Keratinocyte (primary cell): ENCODE results near the gene PCDH7. TPM values are rescaled to one million over a fixed set of nuclear protein-coding genes. Genes with fewer than 3 reads are reported as not detected.

Source experiments
- DNase-seq: peaks from one replicate; pipeline ENCODE4 v3.0.0-alpha.2; 2011; ENCODE audit warnings: low read depth, missing footprints, low spot score
- FAIRE-seq: peaks from 2 replicates; lab custom pipeline; 2011; peaks lifted over from hg19 to GRCh38; lab: Jason Lieb, UNC
- H2AFZ ChIP-seq: 2 replicates; pipeline ENCODE4 v1.6.0; 2012; ENCODE audit warnings: low read length, control low read depth, inconsistent platforms; ENCODE audit not compliant: control insufficient read depth
- H3K27ac ChIP-seq: 2 replicates; pipeline ENCODE4 v1.5.1; 2011; ENCODE audit warnings: low read length; ENCODE audit not compliant: control insufficient read depth, insufficient read depth
- H3K27me3 ChIP-seq: 3 replicates; pipeline ENCODE4 v1.6.0; 2011; ENCODE audit warnings: low read length; ENCODE audit not compliant: control insufficient read depth, insufficient read depth; ENCODE audit errors: extremely low read depth
- H3K36me3 ChIP-seq, 2 experiments: 2 replicates in 1 of 2; 3 replicates in 1 of 2; pipeline ENCODE4 v1.5.1; 2011; ENCODE audit warnings: low read length in 2 of 2, mild to moderate bottlenecking in 1 of 2; ENCODE audit not compliant: control insufficient read depth in 2 of 2, insufficient read depth in 2 of 2; ENCODE audit errors: extremely low read depth in 1 of 2
- H3K4me1 ChIP-seq: 3 replicates; pipeline ENCODE4 v1.5.1; 2011; ENCODE audit warnings: low read length; ENCODE audit not compliant: control insufficient read depth, insufficient read depth; ENCODE audit errors: extremely low read depth
- H3K4me2 ChIP-seq: 3 replicates; pipeline ENCODE4 v1.6.0; 2011; ENCODE audit warnings: low read depth, low read length; ENCODE audit not compliant: control insufficient read depth, insufficient read depth; ENCODE audit errors: extremely low read depth
- H3K4me3 ChIP-seq, 3 experiments: fragments of 200-600 bp in 1 of 3; sonication (generic) in 1 of 3; 2 replicates in 2 of 3; 3 replicates in 1 of 3; pipeline ENCODE4 v1.5.1; 2011 to 2016; ENCODE audit warnings: low read length in 3 of 3, mild to moderate bottlenecking in 3 of 3, control low read depth in 2 of 3, inconsistent platforms in 1 of 3, low read depth in 1 of 3, mixed read lengths in 1 of 3, mixed run types in 1 of 3, moderate library complexity in 1 of 3; ENCODE audit not compliant: control insufficient read depth in 2 of 3, insufficient read depth in 2 of 3; ENCODE audit errors: extremely low read depth in 1 of 3
- H3K79me2 ChIP-seq: 2 replicates; pipeline ENCODE4 v1.6.0; 2012; ENCODE audit warnings: low read length; ENCODE audit not compliant: control insufficient read depth, insufficient read depth
- H3K9ac ChIP-seq: 3 replicates; pipeline ENCODE4 v1.6.0; 2011; ENCODE audit warnings: low read length; ENCODE audit not compliant: control insufficient read depth, insufficient read depth; ENCODE audit errors: extremely low read depth
- H3K9me1 ChIP-seq: 3 replicates; pipeline ENCODE4 v1.6.0; 2011; ENCODE audit warnings: low read length; ENCODE audit not compliant: control insufficient read depth, insufficient read depth; ENCODE audit errors: extremely low read depth
- H3K9me3 ChIP-seq: 2 replicates; pipeline ENCODE4 v1.5.1; 2012; ENCODE audit warnings: low read depth, low read length; ENCODE audit not compliant: control insufficient read depth
- H4K20me1 ChIP-seq: 3 replicates; pipeline ENCODE4 v1.6.0; 2011; ENCODE audit warnings: low read length; ENCODE audit not compliant: control insufficient read depth, insufficient read depth; ENCODE audit errors: extremely low read depth
- EZH2 ChIP-seq: IDR thresholded peaks from one replicate; pipeline ENCODE4 v1.6.1; 2012; ENCODE audit warnings: inconsistent platforms, mild to moderate bottlenecking, low read length, moderate library complexity
- dilution Hi-C: fragments of 300-500 bp; cut with MboI; formaldehyde crosslinking; loops from one replicate; pipeline ENCODE4 v1.7.0; 2020; ENCODE audit warnings: low sequenced_read_pairs; ENCODE audit not compliant: extremely low pct_ligation_motif_present
- polyA plus RNA-seq, 5 experiments: library from polyadenylated mRNA; depleted of rRNA in 3 of 5; stranded (reverse) in 3 of 5; stranded (forward) in 1 of 5; unstranded in 1 of 5; fragments of >200 nt; gene quantifications; 1 replicate in 1 of 5; 2 replicates in 3 of 5; 3 replicates in 1 of 5; pipeline versions ENCODE4 v1.2.1 to v1.2.3, GENCODE V29; 2011 to 2012; ENCODE audit warnings: missing spikeins in 2 of 5, low read depth in 1 of 5, low replicate concordance in 1 of 5
- TF ChIP-seq, protein P1 (sequence below), 3 experiments: IDR thresholded peaks in 1 of 3; conservative IDR thresholded peaks in 1 of 3; optimal IDR thresholded peaks in 1 of 3; 2 replicates in 2 of 3; 3 replicates in 1 of 3; pipeline versions ENCODE3 to v1.5.1; 2011; ENCODE audit warnings: low read length in 3 of 3, mild to moderate bottlenecking in 3 of 3, moderate library complexity in 2 of 3, control low read depth in 1 of 3, inconsistent platforms in 1 of 3; ENCODE audit not compliant: insufficient read depth in 2 of 3; ENCODE audit errors: extremely low read depth in 1 of 3

The PCDH7 gene
- polyA plus RNA-seq, 1 donor (not counting 4 experiments of a cell fraction or from before 2014, with no cell fraction given) = 28.1 TPM

DNA sequence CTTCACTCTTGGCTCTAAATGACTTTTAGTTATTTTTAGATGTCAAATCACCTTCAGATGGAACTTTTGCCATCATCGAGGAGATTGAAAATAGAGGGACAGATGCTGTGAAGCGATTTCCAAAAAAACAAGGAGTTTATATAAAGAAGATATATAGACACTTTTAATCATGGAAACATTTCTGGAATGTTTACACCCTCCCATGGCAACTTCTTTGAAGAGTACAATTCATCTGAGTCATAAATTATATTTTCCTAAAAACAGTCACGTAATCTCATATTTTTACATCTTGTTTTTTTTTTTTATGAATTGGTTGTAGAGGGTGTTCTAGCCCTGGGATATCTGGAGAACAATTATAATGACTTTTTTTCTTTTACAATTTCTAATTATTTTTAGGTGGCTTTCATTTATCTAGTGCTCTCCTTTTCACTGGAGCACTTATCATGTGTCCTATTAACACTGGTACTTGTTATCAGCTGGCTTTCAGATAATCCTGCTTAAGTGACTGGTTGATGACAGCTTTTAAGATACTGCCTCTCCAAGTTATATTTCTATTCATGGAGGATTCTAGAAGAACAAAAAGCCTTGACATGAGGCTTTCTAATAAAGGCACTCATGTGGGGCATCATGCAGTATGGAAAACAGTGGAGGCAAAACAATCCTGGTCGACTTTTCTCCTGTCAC is 24.9 kb downstream of the PCDH7 start:
- DNase-seq = no peak
- Histone ChIP-seq H3K4me3 (no peak overlapping the region), H3K4me1 (peaks cover 9% of the 10 kb centered on the region), H3K9ac (no peak overlapping the region), H2AFZ (no peak overlapping the region), H3K9me1 (no peaks in the 10 kb centered on the region), H3K27me3 (no peaks in the 10 kb centered on the region), H3K27ac (peak overlapping the region; percentile 42), H4K20me1 (no peaks in the 10 kb centered on the region), H3K4me2 (peak overlapping the region; percentile 14), H3K36me3 (no peaks in the 10 kb centered on the region), H3K9me3 (no peaks in the 10 kb centered on the region), H3K79me2 (no peaks in the 10 kb centered on the region)
- no peak for FAIRE-seq
- dilution Hi-C loops = no loop called here
- TF ChIP-seq EZH2 = no peak
- TF ChIP-seq, protein P1, sequence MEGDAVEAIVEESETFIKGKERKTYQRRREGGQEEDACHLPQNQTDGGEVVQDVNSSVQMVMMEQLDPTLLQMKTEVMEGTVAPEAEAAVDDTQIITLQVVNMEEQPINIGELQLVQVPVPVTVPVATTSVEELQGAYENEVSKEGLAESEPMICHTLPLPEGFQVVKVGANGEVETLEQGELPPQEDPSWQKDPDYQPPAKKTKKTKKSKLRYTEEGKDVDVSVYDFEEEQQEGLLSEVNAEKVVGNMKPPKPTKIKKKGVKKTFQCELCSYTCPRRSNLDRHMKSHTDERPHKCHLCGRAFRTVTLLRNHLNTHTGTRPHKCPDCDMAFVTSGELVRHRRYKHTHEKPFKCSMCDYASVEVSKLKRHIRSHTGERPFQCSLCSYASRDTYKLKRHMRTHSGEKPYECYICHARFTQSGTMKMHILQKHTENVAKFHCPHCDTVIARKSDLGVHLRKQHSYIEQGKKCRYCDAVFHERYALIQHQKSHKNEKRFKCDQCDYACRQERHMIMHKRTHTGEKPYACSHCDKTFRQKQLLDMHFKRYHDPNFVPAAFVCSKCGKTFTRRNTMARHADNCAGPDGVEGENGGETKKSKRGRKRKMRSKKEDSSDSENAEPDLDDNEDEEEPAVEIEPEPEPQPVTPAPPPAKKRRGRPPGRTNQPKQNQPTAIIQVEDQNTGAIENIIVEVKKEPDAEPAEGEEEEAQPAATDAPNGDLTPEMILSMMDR (optimal IDR thresholded peaks at IDR 0.05 in 1 of 3, IDR thresholded peaks at IDR 0.05 in 1 of 3, conservative IDR thresholded peaks at IDR 0.05 in 1 of 3; ENCODE audit: extremely low read depth in 1 of 3, insufficient read depth in 2 of 3, low read length in 3 of 3) = no peak

DNA sequence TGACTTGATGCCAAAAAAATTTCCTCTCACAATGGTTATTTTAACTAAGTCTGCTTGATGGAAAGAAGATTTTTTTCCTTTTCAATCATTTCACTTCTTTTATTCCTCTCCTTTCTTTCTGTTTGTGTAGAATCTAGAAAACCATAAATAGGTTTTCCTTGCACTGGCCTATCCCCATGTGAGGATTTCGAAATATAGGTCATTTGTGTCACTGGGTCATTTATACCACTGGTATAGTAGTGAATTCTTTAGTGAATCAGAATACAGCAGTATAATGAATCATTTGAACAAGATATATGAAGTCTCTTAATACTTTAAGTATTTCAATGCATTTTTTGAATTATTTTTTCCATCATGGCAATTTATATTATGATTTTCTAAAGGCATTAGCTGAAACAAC is 26.6 kb downstream of the PCDH7 start:
- H3K27me3 ChIP-seq = no peaks in the 10 kb centered on the region
- TF ChIP-seq, protein P1 (optimal IDR thresholded peaks at IDR 0.05 in 1 of 3, IDR thresholded peaks at IDR 0.05 in 1 of 3, conservative IDR thresholded peaks at IDR 0.05 in 1 of 3; ENCODE audit: extremely low read depth in 1 of 3, insufficient read depth in 2 of 3, low read length in 3 of 3) = no peak
- TF ChIP-seq EZH2 = no peak
- DNase-seq (no peak), FAIRE-seq (no peak)
- H3K79me2 ChIP-seq = no peaks in the 10 kb centered on the region
- H3K9me3 ChIP-seq = no peaks in the 10 kb centered on the region
- H3K4me2 ChIP-seq = no peak overlapping the region
- H3K4me3 ChIP-seq = no peak overlapping the region
- no peak overlapping the region for H2AFZ ChIP-seq
- no peak overlapping the region for H3K9ac ChIP-seq
- H3K27ac ChIP-seq = no peak overlapping the region
- no peaks in the 10 kb centered on the region for H3K9me1 ChIP-seq
- no peaks in the 10 kb centered on the region for H4K20me1 ChIP-seq
- peaks cover 9% of the 10 kb centered on the region for H3K4me1 ChIP-seq
- dilution Hi-C loops = no loop called here
- H3K36me3 ChIP-seq = no peaks in the 10 kb centered on the region
